HCT116 (cell line): ENCODE data around the gene HGFAC. TPM values are rescaled to one million over a fixed set of nuclear protein-coding genes. Genes with fewer than 3 reads are reported as not detected.

Source experiments
- ATAC-seq: fragments of 200-7000 bp; cut with Tn5 transposase; 2 replicates; pipeline ENCODE4 v1.9.1; 2020; ENCODE audit warnings: mild to moderate bottlenecking, moderate library complexity
- BruUV-seq: library from RNA; stranded (reverse); fragments of 400-500 nt; replicated peaks from 2 replicates; lab custom pipeline; 2021; lab: Mats Ljungman, UMichigan
- CTCF ChIA-PET: fragments of 300-600 bp; sonication (Branson Sonifier 250); formaldehyde crosslinking; loops from one replicate; lab custom pipeline; 2021; ENCODE audit warnings: antibody characterized with exemption; lab: Charles Lee
- POLR2A ChIA-PET: fragments of 300-600, 350-600 bp; sonication (Branson Sonifier 250); formaldehyde crosslinking; loops from one replicate; lab custom pipeline; 2021; ENCODE audit warnings: antibody characterized with exemption; lab: Charles Lee
- RAD21 ChIA-PET, 2 experiments: fragments of 300-600 bp; sonication (Branson Sonifier 250); formaldehyde crosslinking; loops; one replicate each; lab custom pipeline; 2023; ENCODE audit warnings: low total read pairs in 2 of 2; ENCODE audit not compliant: uncharacterized antibody in 2 of 2, unreplicated experiment in 2 of 2, low non-redundant PET in 1 of 2; lab: Charles Lee
- DNase-seq: peaks from one replicate; pipeline ENCODE4 v3.0.0-alpha.2; 2010; ENCODE audit warnings: low read depth, low spot score
- H2AFZ ChIP-seq: fragments of 200-600 bp; shearing (Covaris generic), sonication (generic); 2 replicates; pipeline ENCODE4 v1.6.1; 2017; ENCODE audit warnings: low read depth, mixed run types, mixed read lengths, antibody characterized with exemption, low read length; ENCODE audit not compliant: poor library complexity, severe bottlenecking
- H3K27ac ChIP-seq: 2 replicates; pipeline ENCODE4 v1.5.1; 2012; ENCODE audit warnings: low read depth, low read length
- H3K27me3 ChIP-seq: fragments of 200-600 bp; sonication (generic); 2 replicates; pipeline ENCODE4 v1.6.1; 2016; ENCODE audit warnings: mixed run types, low read length, mixed read lengths; ENCODE audit not compliant: insufficient read depth
- H3K36me3 ChIP-seq, 2 experiments: fragments of 200-500 bp in 1 of 2; fragments of 200-600 bp in 1 of 2; sonication (Bioruptor generic) in 1 of 2; sonication (generic) in 1 of 2; 2 replicates each; pipeline versions ENCODE4 v1.5.1 to v1.6.1; 2014 to 2016; ENCODE audit warnings: low read length in 2 of 2, inconsistent platforms in 1 of 2, mixed read lengths in 1 of 2, mixed run types in 1 of 2; ENCODE audit not compliant: insufficient read depth in 2 of 2, control insufficient read depth in 1 of 2
- H3K4me1 ChIP-seq, 2 experiments: fragments of 200-600 bp in 1 of 2; sonication (generic) in 1 of 2; 2 replicates each; pipeline versions ENCODE4 v1.5.1 to v1.6.1; 2012 to 2017; ENCODE audit warnings: low read length in 2 of 2, inconsistent platforms in 1 of 2, mild to moderate bottlenecking in 1 of 2, mixed read lengths in 1 of 2, mixed run types in 1 of 2, moderate library complexity in 1 of 2; ENCODE audit not compliant: insufficient read depth in 2 of 2, control insufficient read depth in 1 of 2
- H3K4me2 ChIP-seq: fragments of 200-600 bp; sonication (generic); 2 replicates; pipeline ENCODE4 v1.6.1; 2017; ENCODE audit warnings: mixed run types, low read length, mixed read lengths
- H3K4me3 ChIP-seq, 2 experiments: fragments of 200-600 bp in 1 of 2; sonication (generic) in 1 of 2; replicated peaks in 1 of 2; 2 replicates each; pipeline ENCODE4 v1.5.1; 2011 to 2016; ENCODE audit warnings: low read length in 2 of 2, control low read depth in 1 of 2, low read depth in 1 of 2, mild to moderate bottlenecking in 1 of 2, mixed read lengths in 1 of 2, mixed run types in 1 of 2
- H3K79me2 ChIP-seq: fragments of 200-600 bp; sonication (generic); 2 replicates; pipeline ENCODE4 v1.6.1; 2017; ENCODE audit warnings: mild to moderate bottlenecking, mixed run types, low read length, moderate library complexity, mixed read lengths; ENCODE audit not compliant: insufficient read depth
- H3K9ac ChIP-seq: fragments of 200-600 bp; sonication (generic); 2 replicates; pipeline ENCODE4 v1.6.1; 2016; ENCODE audit warnings: low read length, mixed read lengths
- H3K9me2 ChIP-seq: fragments of 200-600 bp; sonication (generic), shearing (Covaris generic); 2 replicates; pipeline ENCODE4 v1.6.1; 2017; ENCODE audit warnings: mixed run types, mild to moderate bottlenecking, moderate library complexity; ENCODE audit not compliant: insufficient read depth
- H3K9me3 ChIP-seq, 2 experiments: fragments of 200-500 bp in 1 of 2; fragments of 200-600 bp in 1 of 2; sonication (Bioruptor generic) in 1 of 2; sonication (generic) in 1 of 2; 2 replicates each; pipeline ENCODE4 v1.6.1; 2014 to 2017; ENCODE audit warnings: low read length in 2 of 2, mixed read lengths in 2 of 2, inconsistent platforms in 1 of 2, low read depth in 1 of 2, mild to moderate bottlenecking in 1 of 2, mixed run types in 1 of 2, moderate library complexity in 1 of 2; ENCODE audit not compliant: control insufficient read depth in 1 of 2, insufficient read depth in 1 of 2
- H4K20me1 ChIP-seq: fragments of 200-600 bp; sonication (generic), shearing (Covaris generic); 2 replicates; pipeline ENCODE4 v1.6.1; 2017; ENCODE audit warnings: mixed run types, mild to moderate bottlenecking, moderate library complexity; ENCODE audit not compliant: insufficient read depth
- CEBPB ChIP-seq: IDR thresholded peaks from 2 replicates; pipeline ENCODE4 v1.6.1; 2012; ENCODE audit warnings: low read depth
- ELF1 ChIP-seq: IDR thresholded peaks from 2 replicates; pipeline ENCODE4 v1.6.1; 2012; ENCODE audit warnings: low read depth, borderline replicate concordance
- EZH2phosphoT487 ChIP-seq: fragments of 200-600 bp; IDR thresholded peaks from 2 replicates; pipeline ENCODE4 v1.6.1; 2018; ENCODE audit warnings: antibody characterized with exemption, borderline replicate concordance
- intact Hi-C: fragments of 100-400 bp; cut with micrococcal nuclease; formaldehyde crosslinking; loops from 2 replicates; pipeline ENCODE4 v1.10.0; 2022
- total RNA-seq: library from RNA; stranded (reverse); gene quantifications from one replicate; pipeline ENCODE4 v1.2.1, GENCODE V29; 2021; ENCODE audit not compliant: unreplicated experiment
- TF ChIP-seq, protein P1 (sequence below): IDR thresholded peaks from 2 replicates; pipeline ENCODE4 v1.6.1; 2012; ENCODE audit warnings: low read depth
- TF ChIP-seq, protein P2 (sequence below), 3 experiments: fragments of 200-600 bp in 1 of 3; sonication (generic) in 1 of 3; IDR thresholded peaks in 2 of 3; conservative IDR thresholded peaks in 1 of 3; 2 replicates each; pipeline ENCODE4 v1.5.1; 2012 to 2017; ENCODE audit warnings: low read depth in 2 of 3, low read length in 2 of 3, antibody characterized with exemption in 1 of 3, borderline replicate concordance in 1 of 3, control low read depth in 1 of 3, mild to moderate bottlenecking in 1 of 3, mixed read lengths in 1 of 3, mixed run types in 1 of 3, moderate library complexity in 1 of 3; ENCODE audit not compliant: insufficient read depth in 1 of 3
- TF ChIP-seq, protein P3 (sequence below): IDR thresholded peaks from 2 replicates; pipeline ENCODE4 v1.6.1; 2012

The HGFAC gene
- total RNA-seq, 1 experiment from 2014 or later = 1.1 TPM

DNA sequence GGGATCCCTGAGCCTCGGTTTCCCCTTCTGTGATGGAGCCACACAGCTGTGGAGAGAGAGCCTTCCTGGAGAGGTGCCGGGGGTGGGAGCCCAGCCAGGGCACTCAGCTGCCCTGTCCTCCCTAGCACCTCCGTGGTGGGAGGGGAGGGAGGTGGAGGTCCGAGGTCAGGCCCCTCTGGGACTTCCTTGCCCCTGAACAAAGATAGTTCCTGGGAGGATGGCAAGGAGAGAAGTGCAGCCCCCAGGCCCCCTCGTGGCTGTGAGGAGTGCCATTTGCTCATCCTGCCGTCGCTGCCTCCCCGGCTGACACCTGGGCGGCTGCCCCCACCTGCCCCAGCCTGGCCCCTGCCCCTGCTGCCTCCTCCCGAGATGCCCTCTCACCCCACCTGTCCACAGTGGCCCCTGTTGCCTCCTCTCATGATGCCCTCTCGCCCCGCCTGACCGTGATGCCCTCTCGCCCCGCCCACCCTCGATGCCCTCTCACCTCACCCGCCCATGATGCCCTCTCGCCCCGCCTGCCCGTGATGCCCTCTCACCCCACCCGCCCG lies 34.0 kb downstream of the HGFAC start:
- H3K4me1 ChIP-seq = peaks cover 0 to 3% of the 10 kb centered on the region in 2 experiments; a peak in 3 of 4 replicates
- no peak for DNase-seq
- no peak overlapping the region for H3K4me2 ChIP-seq
- no peaks in the 10 kb centered on the region for H3K27me3 ChIP-seq
- RAD21 ChIA-PET = no interaction called here
- no peak overlapping the region for H3K4me3 ChIP-seq
- CTCF ChIA-PET = no interaction called here
- no peak overlapping the region for H3K9ac ChIP-seq
- H3K36me3 ChIP-seq = no peaks in the 10 kb centered on the region
- no TSS peak for BruUV-seq
- no peak for ATAC-seq
- H3K79me2 ChIP-seq = no peaks in the 10 kb centered on the region
- H4K20me1 ChIP-seq = no peaks in the 10 kb centered on the region
- intact Hi-C loops = no loop called here
- H3K9me2 ChIP-seq = no peaks in the 10 kb centered on the region
- H3K27ac ChIP-seq = no peak overlapping the region
- H2AFZ ChIP-seq = no peak overlapping the region
- no peak for TF ChIP-seq CEBPB
- TF ChIP-seq ELF1 = no peak
- TF ChIP-seq, protein P1, sequence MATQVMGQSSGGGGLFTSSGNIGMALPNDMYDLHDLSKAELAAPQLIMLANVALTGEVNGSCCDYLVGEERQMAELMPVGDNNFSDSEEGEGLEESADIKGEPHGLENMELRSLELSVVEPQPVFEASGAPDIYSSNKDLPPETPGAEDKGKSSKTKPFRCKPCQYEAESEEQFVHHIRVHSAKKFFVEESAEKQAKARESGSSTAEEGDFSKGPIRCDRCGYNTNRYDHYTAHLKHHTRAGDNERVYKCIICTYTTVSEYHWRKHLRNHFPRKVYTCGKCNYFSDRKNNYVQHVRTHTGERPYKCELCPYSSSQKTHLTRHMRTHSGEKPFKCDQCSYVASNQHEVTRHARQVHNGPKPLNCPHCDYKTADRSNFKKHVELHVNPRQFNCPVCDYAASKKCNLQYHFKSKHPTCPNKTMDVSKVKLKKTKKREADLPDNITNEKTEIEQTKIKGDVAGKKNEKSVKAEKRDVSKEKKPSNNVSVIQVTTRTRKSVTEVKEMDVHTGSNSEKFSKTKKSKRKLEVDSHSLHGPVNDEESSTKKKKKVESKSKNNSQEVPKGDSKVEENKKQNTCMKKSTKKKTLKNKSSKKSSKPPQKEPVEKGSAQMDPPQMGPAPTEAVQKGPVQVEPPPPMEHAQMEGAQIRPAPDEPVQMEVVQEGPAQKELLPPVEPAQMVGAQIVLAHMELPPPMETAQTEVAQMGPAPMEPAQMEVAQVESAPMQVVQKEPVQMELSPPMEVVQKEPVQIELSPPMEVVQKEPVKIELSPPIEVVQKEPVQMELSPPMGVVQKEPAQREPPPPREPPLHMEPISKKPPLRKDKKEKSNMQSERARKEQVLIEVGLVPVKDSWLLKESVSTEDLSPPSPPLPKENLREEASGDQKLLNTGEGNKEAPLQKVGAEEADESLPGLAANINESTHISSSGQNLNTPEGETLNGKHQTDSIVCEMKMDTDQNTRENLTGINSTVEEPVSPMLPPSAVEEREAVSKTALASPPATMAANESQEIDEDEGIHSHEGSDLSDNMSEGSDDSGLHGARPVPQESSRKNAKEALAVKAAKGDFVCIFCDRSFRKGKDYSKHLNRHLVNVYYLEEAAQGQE = no peak
- TF ChIP-seq, protein P2, sequence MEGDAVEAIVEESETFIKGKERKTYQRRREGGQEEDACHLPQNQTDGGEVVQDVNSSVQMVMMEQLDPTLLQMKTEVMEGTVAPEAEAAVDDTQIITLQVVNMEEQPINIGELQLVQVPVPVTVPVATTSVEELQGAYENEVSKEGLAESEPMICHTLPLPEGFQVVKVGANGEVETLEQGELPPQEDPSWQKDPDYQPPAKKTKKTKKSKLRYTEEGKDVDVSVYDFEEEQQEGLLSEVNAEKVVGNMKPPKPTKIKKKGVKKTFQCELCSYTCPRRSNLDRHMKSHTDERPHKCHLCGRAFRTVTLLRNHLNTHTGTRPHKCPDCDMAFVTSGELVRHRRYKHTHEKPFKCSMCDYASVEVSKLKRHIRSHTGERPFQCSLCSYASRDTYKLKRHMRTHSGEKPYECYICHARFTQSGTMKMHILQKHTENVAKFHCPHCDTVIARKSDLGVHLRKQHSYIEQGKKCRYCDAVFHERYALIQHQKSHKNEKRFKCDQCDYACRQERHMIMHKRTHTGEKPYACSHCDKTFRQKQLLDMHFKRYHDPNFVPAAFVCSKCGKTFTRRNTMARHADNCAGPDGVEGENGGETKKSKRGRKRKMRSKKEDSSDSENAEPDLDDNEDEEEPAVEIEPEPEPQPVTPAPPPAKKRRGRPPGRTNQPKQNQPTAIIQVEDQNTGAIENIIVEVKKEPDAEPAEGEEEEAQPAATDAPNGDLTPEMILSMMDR (IDR thresholded peaks at IDR 0.05 in 2 of 3, conservative IDR thresholded peaks at IDR 0.05 in 1 of 3; ENCODE audit: borderline replicate concordance in 1 of 3, insufficient read depth in 1 of 3, low read depth in 2 of 3, low read length in 2 of 3) = no peak
- TF ChIP-seq, protein P3, sequence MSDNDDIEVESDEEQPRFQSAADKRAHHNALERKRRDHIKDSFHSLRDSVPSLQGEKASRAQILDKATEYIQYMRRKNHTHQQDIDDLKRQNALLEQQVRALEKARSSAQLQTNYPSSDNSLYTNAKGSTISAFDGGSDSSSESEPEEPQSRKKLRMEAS = no peak
- TF ChIP-seq EZH2phosphoT487 = no peak
- no peaks in the 10 kb centered on the region for H3K9me3 ChIP-seq
- POLR2A ChIA-PET = no interaction called here
